IPS-18c (cell line): ENCODE data around the gene CPEB3.
"Not testable (repeated sequence)": the region's sequence is repeated elsewhere in the genome, so short reads cannot be mapped to it uniquely, and the experiment has no call there.

Experiments
- H3K4me3 ChIP-seq: 2 replicates; pipeline ENCODE4 v1.7.0; 2013; ENCODE audit warnings: low read depth, mild to moderate bottlenecking, low read length, moderate library complexity; ENCODE audit not compliant: insufficient read depth
- H3K9me3 ChIP-seq: one replicate; pipeline ENCODE4 v1.6.1; 2013; ENCODE audit warnings: mild to moderate bottlenecking, low read length, moderate library complexity; ENCODE audit not compliant: control insufficient read depth, insufficient read depth

CPEB3 gene

DNA sequence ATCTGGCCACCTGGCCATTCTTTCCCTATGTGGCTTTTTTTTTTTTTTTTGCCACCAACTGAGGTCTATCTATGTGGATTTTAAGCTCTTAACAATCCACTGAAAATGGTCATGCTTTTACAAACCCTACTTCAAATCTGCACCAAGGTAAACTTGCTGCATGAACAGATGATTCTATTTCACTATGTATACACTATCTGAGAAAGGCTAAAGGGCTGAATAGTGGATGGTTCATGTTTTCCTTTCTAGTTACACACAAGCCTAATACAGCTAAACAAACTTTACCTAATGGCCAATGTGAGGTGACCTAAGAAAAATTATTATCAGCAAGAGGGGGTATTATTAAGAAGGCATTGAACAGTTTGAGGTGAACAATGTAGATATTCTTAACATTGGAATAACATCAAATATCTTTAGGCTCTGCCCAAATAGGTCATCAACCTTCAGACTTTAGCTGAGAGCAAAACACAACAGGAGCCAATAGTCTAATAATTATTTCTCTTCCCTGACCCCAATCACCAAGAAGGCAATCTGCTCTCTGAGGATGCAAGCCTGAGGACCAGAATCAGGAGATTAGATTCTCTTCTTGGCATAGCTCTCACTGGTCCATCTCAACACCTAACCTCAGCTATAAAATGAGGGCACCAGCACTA is 160.1 kb downstream of the CPEB3 start:
- Histone ChIP-seq H3K9me3 (no peaks in the 10 kb centered on the region), H3K4me3 (no peak overlapping the region)

- H3K9me3 ChIP-seq = no peaks in the 10 kb centered on the region
- H3K4me3 ChIP-seq = no peak overlapping the region
Measured at GRCh38 chr10:92126100-92126650, 164.7 kb downstream of the CPEB3 start.

DNA sequence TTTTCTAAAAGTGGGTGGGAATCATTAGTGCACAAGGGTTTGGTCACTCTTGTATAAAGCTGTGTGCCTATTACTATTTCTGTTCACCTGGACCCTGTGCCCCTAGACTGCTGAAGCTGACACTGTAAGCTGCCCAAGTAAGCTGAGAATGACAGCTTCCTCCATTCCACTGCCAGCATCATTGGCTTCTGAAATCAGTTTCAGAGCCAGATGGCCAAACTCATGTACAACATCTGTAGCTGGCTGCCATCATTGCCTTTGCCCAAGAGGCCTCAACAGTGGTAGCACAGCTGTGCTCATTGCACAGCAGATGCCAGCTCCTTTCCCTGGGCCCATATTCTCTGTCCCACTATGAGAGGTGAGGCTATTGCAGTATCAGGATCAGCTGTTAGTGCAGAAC is 165.7 kb downstream of the CPEB3 start:
- Histone ChIP-seq H3K4me3 (no peak overlapping the region), H3K9me3 (no peaks in the 10 kb centered on the region)

DNA sequence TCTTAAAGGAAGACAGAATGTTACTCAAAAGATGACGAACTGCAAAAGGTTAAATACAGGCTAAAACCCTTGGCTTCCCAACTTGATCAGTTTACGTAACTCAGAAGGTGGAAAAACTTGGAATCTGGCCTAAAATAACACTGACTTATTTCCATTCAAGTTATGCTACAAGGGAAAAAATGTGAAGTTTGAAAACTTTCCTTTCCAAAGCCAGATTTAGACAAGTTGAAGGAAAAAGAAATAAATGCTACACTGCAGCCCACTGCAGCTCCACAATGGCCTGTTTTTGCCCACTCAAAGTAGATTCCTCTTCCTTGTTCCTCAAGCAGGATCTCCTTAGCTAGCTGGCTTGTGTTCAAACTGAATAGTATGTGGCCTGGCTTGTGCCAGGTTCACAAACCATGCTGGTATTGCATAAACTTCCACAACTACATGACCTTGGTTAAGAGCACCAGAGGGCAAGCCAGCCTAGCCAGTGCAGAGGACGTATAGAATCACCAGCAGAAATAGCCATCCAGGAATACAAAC is 166.2 kb downstream of the CPEB3 start:
- Histone ChIP-seq H3K9me3 (no peaks in the 10 kb centered on the region), H3K4me3 (no peak overlapping the region)

- Histone ChIP-seq H3K9me3 (no peaks in the 10 kb centered on the region), H3K4me3 (no peak overlapping the region)
Measured at GRCh38 chr10:92124020-92124419, 166.9 kb downstream of the CPEB3 start.

DNA sequence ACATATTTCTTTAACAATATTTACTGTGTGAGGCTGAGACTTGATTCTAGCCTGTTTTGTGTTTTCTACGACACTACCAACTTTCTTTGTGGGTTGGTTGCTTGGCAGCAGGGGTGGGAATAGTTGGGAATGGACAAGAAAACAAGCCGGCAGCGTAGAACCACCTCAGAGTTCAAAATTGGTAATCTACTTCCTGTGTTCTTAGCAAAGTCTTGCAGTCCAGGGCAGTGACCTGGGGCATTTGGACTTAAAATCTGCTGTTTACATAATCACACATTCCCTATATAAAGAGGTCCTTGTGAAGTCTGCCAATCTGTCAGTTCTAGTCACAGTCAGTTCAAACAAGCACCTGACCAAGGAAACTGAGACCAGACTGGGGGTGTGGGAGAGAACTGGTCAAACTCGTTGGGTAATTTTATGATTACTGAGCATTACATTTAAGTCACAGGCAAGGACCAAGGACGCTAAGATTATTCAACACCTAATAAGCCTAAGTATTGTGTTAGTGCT is 167.9 kb downstream of the CPEB3 start:
- no peak overlapping the region for H3K4me3 ChIP-seq
- no peaks in the 10 kb centered on the region for H3K9me3 ChIP-seq

GRCh38 chr10:92121686-92122492 is 169.0 kb downstream of the CPEB3 start:
- Histone ChIP-seq H3K4me3 (no peak overlapping the region), H3K9me3 (no peaks in the 10 kb centered on the region)

DNA sequence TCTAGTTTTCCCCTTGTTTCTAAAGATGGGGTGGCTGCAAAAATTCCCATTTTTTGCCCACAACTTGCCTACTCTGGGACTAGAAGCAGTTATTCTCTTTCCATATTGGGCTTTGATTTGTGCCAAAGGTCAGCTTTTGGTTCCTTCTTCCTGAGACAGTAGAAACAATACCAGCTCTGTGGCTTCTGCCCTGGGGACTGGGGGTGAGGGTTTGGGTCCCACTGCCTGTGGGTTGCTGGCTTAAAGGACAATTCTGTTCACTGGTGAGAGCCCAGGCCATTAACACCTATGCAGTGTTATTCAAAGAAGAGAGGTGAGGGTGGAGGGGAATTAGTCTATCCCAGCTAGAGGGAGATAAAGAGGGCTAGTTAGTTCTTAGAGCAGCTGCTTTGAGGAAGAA is 171.5 kb downstream of the CPEB3 start:
- H3K9me3 ChIP-seq = no peaks in the 10 kb centered on the region
- H3K4me3 ChIP-seq = no peak overlapping the region

GRCh38 chr10:92114917-92115316 is 176.0 kb downstream of the CPEB3 start:
- H3K9me3 ChIP-seq, H3K4me3 ChIP-seq: not testable (repeated sequence)

- no peak overlapping the region for H3K4me3 ChIP-seq
- H3K9me3 ChIP-seq = no peaks in the 10 kb centered on the region
Measured at GRCh38 chr10:92113911-92114600, 176.8 kb downstream of the CPEB3 start.

DNA sequence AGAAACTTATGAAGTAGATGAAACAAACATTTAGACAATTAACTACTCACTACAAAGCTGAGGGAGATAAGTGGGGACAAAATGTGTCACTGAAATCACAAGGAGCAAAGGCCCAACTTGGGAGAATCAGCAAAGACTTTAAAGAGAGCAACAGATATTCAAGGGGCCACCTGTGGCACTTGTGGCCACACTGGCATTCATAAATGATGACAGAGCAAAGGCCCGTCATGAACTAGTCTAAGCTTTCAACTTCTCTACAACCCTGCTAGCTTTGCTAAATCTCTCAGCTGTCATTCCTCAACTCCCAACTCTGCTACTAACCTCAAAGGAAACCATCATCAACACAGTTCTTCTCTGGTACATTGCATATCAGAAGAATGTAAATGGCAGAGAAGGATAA is 178.4 kb downstream of the CPEB3 start:
- no peaks in the 10 kb centered on the region for H3K9me3 ChIP-seq
- H3K4me3 ChIP-seq = no peak overlapping the region

- H3K4me3 ChIP-seq = no peak overlapping the region
- H3K9me3 ChIP-seq = no peaks in the 10 kb centered on the region
Measured at GRCh38 chr10:92111336-92111939, 179.4 kb downstream of the CPEB3 start.

GRCh38 chr10:92110039-92110794 is 180.7 kb downstream of the CPEB3 start:
- H3K4me3 ChIP-seq = no peak overlapping the region
- no peaks in the 10 kb centered on the region for H3K9me3 ChIP-seq

GRCh38 chr10:92108747-92109146 is 182.1 kb downstream of the CPEB3 start:
- Histone ChIP-seq H3K9me3 (no peaks in the 10 kb centered on the region), H3K4me3 (no peak overlapping the region)

- Histone ChIP-seq H3K4me3 (no peak overlapping the region), H3K9me3 (no peaks in the 10 kb centered on the region)
Measured at GRCh38 chr10:92108120-92108519, 182.8 kb downstream of the CPEB3 start.

GRCh38 chr10:92103376-92104090 is 187.3 kb downstream of the CPEB3 start:
- H3K9me3 ChIP-seq = no peaks in the 10 kb centered on the region
- no peak overlapping the region for H3K4me3 ChIP-seq
